SIG-M5 (cell line): ENCODE measurements around the gene PSKH1.
"Not testable (repeated sequence)": the region's sequence is repeated elsewhere in the genome, so short reads cannot be mapped to it uniquely, and the experiment has no call there.

Source experiments
- DNase-seq: peaks from one replicate; lab custom pipeline; 2025; lab: John Stamatoyannopoulos, UW

PSKH1 gene

GRCh38 chr16:67926181-67926750 is 33.2 kb downstream of the PSKH1 start:
- DNase-seq: no peak

GRCh38 chr16:67927131-67927941 is 34.3 kb downstream of the PSKH1 start:
- no peak for DNase-seq

GRCh38 chr16:67928147-67928546 is 35.1 kb downstream of the PSKH1 start:
- no peak for DNase-seq

- no peak for DNase-seq
Observed at GRCh38 chr16:67928561-67929364, 35.7 kb downstream of the PSKH1 start.

- no peak for DNase-seq
Observed at GRCh38 chr16:67930191-67930590, 37.1 kb downstream of the PSKH1 start.

GRCh38 chr16:67930678-67931211 is 37.7 kb downstream of the PSKH1 start:
- no peak for DNase-seq

- no peak for DNase-seq
Observed at GRCh38 chr16:67931712-67932461, 38.8 kb downstream of the PSKH1 start, which contains the start of gene CTRL. Gene CTRL, minus strand, starts transcription at chr16:67931862. Its CDS starts 10 bp downstream, at chr16:67931852.

GRCh38 chr16:67932462-67932840 is 39.4 kb downstream of the PSKH1 start:
- no peak for DNase-seq

GRCh38 chr16:67933805-67934204 is 40.8 kb downstream of the PSKH1 start:
- no peak for DNase-seq

GRCh38 chr16:67934306-67935100 is 41.4 kb downstream of the PSKH1 start:
- DNase-seq: no peak

- no peak for DNase-seq
Observed at GRCh38 chr16:67935101-67935401, 42.0 kb downstream of the PSKH1 start.

- peak; percentile 75 for DNase-seq
Observed at GRCh38 chr16:67935402-67936123, 42.5 kb downstream of the PSKH1 start.

- DNase-seq: no peak
Observed at GRCh38 chr16:67936124-67936879, 43.2 kb downstream of the PSKH1 start, which contains the start of gene PSMB10. Gene PSMB10, minus strand, starts transcription at chr16:67936850. Its CDS starts 101 bp downstream, at chr16:67936749.

GRCh38 chr16:67936880-67937605 is 44.0 kb downstream of the PSKH1 start:
- peak; percentile 70 for DNase-seq

- not testable (repeated sequence) for DNase-seq
Observed at GRCh38 chr16:67937713-67938112, 44.7 kb downstream of the PSKH1 start.

- no peak for DNase-seq
Observed at GRCh38 chr16:67939507-67940445, 46.7 kb downstream of the PSKH1 start.

- no peak for DNase-seq
Observed at GRCh38 chr16:67940446-67941089, 47.5 kb downstream of the PSKH1 start.
